Measurements from ENCODE around the gene VPS39.

The VPS39 gene

DNA sequence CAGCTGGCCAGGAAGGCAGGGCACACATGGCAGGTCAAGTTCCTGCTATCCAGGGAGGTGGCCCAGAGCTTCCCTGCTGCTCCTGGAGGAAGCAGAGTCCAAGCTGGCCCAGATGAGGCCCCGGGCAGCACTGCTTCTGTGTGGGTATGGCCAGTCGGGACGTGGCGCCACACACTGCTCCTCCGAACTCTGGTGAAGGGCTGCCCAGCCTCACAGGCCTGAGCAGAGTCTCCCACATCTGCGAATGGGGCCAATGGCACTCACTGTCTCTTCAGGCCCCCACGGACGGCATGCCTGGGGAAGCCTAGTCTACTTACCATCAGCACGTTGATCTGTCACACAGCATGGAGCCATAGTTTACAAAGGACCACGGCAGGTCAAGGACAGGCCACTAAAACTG, 49.2 kb downstream of the VPS39 start:
- DNase-seq (ENCODE audit: low read depth) = no peak

DNA sequence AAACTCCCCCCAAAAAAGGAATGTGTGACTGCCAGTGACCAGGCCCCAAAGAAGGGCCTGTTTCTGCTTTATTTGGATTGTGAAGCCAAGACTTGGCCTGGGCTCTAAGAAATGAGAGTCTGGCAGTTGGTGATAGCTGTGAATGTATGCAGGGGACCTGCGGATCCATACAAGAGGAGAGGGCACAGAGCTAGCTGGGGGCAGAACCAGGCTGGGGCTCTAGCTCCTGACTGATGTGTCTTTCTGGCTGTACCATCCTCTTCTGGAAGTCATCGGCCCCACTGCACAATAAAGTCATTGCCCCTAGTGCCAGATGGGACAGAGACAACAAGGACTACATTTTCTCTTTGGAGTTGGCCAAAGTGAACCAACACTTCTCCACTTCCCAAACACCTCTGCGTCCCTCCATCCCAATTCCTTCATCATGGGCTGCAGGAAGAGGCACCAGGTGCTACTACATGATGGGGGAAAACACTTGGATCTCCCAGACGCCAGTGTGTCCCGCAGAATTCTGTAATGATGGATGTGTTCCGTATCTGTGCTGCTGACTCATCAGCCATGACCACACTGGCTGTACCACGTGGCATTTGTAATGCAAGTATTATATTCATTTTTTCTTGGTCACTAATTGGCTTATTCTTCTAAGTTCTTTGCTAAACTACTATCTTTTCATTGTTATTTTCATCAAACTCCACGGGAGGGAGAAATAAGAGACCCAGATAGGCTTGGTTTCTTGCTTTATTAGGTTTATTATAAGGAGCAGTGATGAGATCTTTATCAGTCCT, 49.9 kb downstream of the VPS39 start:
- DNase-seq (ENCODE audit: low read depth) = no peak

DNA sequence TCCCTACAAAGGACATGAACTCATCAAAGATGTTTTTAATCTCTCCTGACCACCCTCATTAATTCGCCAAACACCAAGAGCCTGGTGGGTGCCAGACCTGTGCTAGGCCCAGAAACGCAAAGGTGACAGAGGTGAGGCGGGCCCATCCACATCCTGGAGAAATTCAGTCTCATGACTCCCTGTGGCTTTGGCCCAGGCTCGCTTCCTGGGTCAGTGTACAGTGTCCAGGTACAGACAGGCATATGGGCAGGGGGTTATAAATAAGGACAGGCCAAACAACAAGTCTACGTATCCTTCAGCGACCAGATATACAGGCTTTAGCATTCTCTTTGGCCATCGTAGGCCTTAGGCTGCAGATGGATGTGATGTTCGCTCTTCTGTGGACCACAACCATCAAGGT, 50.7 kb downstream of the VPS39 start:
- no peak for DNase-seq (ENCODE audit: low read depth)

DNA sequence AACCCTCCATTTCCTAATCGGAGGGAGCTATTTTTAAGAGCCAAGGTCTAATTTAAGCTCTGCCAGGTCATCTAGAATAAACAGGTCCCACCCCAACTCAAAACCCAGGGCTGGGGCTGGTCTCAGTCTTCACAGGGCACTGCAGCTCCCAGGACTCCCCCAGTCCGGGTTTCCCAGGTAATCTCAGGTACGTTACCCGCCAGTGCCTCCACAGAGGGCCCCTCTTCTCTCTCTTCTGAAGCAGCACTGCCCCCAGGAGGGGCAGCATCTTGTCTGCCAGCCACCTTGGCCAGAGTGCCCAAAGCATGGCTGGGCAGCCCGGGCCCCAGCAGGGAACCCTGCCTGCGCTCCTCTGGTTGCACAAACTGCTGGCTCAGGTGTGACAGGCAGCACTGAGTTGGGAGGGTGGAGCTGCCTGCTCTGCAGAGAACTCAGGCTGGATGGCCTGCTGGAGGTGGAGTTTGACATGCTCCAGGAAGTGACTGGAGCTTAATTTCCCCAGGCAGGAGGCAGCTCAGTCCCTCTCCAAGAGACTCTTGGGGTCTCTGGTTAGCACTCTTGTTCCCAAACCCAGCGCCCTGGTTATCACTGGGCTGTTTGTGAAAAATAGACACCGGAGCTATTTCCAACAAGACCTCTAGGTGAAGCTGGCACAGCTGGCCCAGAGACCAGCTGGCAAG, 51.7 kb downstream of the VPS39 start, which contains the start of gene PLA2G4F:
TSS of gene PLA2G4F (minus strand) at position 394 of the 680 bp plus-strand sequence. CDS start at position 307, 87 bp downstream.
- DNase-seq (ENCODE audit: low read depth) = no peak

DNA sequence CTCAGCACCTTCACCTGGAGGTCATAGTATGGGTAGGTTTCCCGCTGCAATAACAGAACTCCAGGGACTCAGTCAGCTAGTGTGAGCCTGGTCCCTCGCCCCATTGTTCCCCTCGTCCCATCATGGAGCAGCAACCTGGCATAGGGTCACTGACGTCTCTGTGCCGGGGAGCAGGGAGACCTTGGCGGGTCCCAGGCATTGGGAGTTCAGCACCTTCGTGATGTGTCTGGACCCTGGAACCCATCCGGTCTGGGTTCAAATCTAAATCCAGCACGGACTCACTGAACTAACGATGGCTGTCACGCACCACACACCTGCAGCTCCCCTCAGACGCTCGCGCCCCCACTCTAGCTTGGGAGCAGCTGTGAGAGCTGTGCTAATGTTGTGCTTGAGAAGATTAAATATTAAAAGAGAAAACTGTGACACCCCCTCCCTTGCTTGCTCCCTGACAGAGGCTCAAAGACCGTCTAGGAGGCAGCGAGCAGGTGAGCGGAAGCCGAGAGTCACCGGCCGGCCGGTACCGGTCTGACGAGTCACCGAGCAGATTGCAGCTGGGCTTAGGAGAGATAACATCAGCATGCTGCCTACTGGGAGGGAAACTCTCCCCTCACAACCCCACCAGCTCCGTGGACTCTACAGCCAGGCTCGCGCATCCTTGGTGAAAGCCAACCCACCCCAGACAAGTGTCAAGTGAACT, 52.4 kb downstream of the VPS39 start:
- no peak for DNase-seq (ENCODE audit: low read depth)

DNA sequence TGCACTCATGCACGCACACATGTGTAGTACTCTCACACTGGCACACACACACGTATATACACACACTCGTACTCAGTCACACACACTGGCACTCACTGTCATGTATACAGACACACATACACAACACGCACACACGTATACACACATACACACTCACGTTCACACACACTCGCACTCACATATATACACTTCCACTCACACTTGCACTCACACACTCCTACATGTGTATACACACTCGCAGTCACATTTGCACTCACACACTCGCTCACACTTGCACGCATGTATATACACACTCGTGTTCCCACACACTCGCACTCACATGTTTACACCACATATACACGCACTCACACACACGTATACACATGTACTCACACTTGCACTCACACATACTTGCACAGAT, 53.1 kb downstream of the VPS39 start:
- DNase-seq (ENCODE audit: low read depth) = no peak

DNA sequence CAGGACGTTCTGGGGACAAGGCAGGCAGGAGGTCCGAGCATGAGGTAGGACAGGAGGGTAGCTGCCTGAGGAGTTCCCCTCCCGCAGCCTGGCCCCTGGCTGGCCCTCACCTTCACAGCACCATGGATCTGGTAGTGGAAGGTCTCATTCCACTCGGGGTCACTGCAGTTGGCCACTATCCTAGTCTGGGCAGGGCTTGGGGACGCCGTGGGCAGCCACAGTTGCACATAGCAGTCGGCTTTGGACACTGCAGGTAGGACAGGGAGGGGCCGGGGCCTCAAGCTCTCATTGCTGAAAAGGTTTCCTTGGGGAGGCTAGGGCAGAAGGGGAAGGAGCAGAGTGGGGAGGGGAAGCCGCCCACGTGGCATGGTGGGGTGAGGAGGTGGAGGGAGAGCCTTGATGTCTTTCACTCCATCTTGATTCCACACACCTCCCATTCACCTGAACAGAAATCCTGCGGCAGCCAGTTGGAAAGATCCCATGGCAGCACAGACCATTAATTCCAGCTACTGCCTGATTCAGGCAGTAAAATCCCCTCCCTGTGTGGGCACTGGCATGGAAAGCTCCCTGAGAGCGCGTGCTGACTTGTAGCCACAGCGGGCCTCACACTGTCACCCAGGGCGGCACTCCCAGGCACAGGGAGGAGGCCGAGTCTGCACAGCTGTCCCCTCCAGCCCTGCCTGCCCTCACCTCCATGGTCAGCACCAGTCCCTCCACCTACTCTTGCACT, 53.7 kb downstream of the VPS39 start:
- no peak for DNase-seq (ENCODE audit: low read depth)

DNA sequence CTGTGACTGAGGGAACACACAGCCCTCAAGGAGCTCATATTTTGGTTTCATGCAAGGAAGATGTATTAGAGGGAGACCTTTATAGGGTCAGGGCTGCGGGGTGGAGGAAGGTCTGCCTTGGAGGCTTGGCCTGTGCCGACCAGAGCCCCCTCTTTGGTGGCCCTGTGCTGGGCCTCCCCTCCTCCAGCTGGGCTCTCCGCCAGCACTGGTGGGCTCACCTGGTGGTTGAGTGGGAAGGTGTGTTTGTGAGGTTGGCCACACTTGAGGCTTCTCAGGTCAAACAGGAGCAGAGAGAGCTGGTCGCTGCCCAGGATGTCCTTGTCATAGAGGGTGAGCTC, 54.3 kb downstream of the VPS39 start:
- no peak for DNase-seq (ENCODE audit: low read depth)

DNA sequence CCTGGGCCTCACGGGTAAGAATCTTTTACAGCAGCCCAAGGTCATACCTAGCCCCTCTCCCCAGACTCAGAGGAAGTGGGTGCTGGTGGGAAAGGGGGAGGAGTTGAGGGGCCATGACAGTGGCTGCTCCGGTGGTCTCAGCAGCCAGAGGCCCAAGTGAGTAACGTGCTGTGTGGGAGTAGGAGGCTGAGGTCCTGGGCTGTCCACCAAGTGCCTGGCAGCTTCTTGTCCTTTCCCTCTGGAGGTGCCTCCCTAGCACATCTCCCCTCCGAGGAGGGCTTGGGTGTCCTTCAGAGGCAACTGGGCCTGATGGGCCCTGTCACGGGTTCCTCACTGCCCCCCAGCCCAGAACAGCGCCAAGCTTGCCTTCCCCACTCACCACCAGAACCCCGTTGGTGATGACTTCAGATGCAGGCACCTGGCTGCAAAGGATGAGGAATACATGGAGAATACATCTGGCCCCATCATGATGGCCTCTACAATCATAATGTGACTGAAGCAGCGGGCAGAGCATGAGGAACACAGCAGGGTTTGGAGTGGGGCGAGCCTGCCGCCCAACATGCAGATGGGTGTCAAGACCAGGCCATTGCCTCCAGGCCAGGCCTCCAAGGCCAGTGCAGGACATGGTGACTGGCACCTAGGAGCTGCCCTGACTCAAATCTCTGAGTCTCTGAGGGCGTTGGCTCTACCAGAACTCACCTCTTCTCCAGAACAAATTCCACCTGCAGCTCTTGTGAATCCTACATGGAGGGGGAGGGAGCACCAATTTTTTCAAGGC, 55.0 kb downstream of the VPS39 start:
- no peak for DNase-seq (ENCODE audit: low read depth)

DNA sequence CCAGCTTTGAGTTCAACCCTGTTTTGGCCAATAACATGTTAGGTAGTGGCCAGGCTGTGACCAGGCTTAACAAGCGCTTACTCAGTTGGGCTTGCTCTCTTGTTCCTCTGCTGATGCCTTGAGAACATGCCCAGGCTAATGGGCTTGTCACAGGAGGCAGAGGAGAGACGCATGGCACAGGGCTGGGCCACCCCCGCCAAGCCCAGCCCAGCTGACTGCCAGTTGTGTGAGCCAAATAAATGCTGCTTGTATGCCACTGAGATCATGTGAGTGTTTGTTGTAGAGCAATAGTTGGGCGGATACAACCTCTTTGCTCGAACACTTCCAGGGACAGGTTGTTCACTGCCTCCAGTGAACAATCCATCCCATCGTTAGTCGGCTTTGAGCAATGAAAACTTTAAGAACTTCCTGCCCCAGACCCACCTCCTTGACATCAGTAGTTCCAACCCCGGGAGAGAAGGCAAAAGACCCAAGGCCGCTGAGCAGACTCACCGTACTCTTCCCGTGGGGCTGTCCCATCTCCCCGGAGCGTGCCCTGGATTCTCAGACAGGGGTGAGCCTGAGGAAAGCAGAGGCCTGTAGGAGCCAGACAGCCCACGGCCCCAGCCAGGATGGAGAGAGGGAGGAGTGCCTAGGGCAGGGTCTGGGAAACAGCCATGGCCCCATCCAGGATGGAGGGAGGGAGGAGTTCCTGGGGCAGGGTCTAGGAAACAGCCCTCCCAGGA, 55.7 kb downstream of the VPS39 start:
- no peak for DNase-seq (ENCODE audit: low read depth)

DNA sequence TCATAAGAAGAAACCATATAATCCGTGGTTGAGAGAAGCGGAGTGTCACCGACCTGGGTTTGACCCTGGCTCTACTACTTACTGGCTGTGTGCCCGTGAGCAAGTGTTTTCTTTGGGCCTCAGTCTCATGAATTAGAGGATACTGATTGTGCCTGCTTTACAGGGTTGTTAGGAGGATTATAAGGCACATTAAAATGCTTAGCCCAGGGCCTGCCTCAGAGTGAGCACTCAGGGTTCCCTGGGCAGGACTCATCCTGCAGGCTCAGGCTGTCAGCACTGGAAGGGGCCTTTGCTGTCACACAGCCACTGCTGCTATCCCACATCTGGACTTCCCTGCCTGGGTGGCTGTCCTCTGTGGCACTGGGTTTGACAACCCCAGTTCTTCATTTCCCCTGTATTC, 56.4 kb downstream of the VPS39 start:
- no peak for DNase-seq (ENCODE audit: low read depth)

DNA sequence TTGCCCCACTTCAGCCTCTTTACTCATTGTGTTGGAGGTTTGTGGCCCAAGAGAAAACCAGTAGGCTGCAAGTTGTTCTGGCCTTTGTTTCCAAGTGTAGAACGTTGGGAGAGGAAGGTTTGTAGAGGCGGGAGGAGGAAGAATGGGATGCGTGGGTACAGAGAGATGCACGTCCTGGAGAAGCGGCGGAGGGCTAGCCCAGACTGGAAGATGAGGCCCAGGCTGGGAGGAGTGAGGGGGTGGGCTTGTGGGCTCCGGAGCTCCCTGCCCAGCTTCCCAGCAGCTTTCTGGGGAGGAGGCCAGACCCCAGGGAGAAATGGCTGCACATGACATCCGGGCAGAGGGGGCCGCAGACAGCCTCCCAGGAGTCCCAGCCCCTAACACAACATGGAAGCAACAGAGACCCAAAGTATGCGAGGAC, 57.0 kb downstream of the VPS39 start:
- DNase-seq (ENCODE audit: low read depth) = no peak

DNA sequence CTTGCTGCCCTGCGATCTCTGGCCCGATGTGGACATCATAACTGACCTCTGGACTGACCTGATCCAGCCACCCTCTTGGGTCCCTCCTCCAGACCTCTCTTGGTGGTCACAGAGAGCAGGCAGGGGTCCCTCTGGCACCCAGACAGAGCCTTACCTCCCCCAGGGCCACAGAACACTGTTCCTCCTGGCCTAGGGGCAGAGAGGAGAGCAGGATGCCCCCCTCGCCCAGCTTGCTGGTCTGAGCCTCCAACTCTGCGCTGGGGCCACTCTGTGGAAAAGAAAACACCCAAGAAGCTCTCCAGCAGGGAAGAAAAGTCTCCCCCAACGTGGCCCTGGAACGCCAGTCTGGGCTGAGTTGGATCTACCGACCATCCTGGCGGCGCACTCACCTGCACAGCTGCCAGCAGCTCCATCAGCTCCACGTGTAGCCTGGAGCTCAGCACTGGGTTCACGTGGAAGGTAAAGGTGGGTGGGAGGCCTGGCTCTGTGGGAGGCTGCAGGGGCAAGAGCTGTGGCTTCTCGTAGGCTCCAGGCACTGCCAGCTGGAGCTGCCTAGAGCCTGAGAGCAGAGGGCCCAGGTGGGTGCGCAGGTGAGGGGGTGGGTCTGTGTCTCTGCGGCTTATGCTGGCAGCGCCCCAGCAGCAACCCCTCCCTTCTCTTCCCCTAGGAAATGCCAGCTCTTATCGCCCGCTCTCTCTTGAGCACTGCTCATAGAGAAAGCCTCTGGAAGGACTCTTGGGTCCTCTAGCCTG, 57.7 kb downstream of the VPS39 start:
- DNase-seq (ENCODE audit: low read depth) = no peak

DNA sequence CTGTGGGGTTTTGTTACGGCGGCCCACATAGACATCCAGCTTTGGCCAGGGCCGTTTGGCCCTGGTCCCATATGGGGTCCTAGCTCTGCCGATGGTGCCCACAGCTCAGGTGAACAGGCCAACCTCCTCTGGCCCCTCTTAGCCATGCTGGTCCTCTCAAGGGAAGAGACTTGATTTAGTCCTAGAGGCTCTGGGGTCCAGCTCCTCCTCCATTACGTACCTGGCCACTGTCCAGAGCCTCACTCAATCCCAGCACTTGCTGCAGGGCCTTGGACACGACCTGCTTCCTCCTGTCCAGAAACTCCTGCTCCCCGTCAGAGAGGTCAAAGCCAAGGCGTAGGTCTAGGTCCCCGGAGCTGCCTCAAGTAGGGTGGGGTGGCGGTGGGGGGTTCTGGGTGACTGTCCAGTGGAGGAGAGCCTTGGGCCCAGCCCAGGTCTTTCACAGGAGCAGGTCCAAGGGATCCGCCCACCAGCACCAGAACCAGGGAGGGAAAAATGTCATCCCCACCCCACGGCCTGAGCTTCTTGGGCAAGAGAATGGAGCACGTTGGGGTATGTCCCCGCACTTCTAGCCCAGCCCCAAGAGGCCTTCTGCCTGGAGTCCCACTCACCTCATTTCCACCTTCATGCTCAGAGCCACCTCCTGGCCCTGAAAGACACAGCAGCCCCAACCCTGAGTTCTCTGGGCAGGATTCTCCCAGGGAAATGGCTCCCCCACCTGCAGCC, 58.4 kb downstream of the VPS39 start:
- no peak for DNase-seq (ENCODE audit: low read depth)

DNA sequence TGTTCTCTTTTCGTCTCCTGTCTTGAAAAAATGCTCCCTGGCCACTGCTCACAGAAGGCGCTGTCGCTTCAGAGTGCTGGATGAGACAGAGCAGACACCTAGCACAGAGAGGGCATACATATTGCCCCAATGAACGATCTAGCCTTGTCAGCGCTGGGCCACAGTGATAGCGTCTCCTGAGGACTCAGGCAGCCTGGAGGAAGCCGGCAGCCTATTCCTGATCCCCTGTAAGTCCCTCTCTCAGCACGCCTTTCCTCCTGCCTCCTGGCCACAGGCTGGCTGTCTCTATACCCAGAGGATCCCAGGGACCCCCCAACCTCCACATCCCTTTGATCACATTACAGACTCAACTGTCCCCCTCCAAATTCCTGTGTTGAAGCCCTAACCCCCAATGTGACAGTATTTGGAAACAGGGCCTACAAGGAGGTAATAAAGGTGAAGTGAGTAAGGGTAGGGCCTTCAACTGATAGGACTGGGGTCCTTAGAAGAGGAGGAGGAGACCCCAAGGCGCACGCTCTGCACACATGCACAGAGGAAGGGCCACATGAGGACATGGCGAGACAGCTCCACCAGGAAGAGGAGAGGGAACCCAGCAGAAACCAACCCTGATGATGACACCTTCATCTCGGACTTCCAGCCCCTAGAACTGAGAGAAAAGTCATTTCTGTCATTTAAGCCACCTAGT, 59.2 kb downstream of the VPS39 start:
- no peak for DNase-seq (ENCODE audit: low read depth)

DNA sequence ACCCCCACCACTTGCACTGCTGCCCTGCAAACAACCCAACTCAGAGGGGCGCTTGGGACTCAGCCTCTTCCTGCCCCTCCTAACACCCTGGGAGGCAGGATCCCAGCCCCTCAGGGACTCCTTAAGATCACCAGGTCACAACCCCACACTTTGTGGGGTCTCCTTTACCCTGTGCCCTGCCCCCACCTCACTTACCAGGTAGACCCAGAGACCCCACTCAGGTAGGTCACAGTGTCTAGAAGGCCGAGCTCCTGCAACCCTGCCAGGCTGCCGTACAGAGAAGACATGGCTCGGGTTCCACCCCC, 60.7 kb downstream of the VPS39 start:
- DNase-seq (ENCODE audit: low read depth) = no peak

DNA sequence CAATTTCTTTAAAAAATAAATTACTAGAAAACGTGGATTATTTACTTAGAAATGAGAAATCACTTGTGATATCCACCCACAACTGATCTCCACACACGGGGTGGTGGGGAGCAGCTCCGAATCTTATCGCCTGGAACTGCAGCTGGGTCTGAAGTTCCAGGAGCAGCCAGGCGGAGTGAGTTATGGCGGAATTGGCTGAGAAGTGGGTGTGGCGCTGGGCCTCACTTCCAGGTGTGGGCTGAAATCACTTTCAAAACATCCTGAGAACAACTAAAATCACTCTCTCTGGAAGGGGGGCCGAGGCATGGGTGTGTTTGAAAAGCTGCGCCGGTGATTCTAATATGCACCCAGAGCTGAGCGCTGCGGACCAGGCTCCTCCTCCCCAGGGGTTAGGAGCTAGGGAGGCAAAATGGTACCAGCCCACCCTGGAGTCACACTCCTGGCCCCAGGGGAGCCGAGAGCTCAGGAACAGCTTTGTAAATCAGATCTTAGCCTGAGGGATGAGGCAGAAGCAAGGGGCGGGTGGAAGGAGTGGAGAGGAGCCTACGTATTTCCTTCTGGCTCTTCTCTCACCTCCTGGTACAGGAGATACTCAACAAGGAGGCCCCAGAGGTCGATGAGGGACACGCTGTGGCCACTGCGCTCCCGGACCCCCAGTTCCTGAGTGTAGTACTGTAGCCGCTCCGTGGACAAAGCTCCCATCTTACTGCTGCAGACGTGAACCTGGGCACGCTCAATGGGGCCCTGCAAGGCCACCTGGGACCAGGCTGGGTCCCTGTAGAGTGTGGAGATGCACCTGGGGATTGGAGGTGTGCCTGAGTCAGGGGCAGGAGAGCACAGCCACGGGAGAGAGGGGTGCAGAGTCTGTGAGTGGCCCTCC, 61.3 kb downstream of the VPS39 start:
- no peak for DNase-seq (ENCODE audit: low read depth)
